HG03135 (cell line): ENCODE measurements around the gene VWA3A.
"Not testable (repeated sequence)": the region's sequence is repeated elsewhere in the genome, so short reads cannot be mapped to it uniquely, and the experiment has no call there.

Source experiments
- ATAC-seq: cut with Tn5 transposase; IDR thresholded peaks from one replicate; pipeline ENCODE4 v1.9.1; 2021; ENCODE audit warnings: mild to moderate bottlenecking, moderate library complexity; ENCODE audit not compliant: unreplicated experiment

VWA3A gene, protein sequence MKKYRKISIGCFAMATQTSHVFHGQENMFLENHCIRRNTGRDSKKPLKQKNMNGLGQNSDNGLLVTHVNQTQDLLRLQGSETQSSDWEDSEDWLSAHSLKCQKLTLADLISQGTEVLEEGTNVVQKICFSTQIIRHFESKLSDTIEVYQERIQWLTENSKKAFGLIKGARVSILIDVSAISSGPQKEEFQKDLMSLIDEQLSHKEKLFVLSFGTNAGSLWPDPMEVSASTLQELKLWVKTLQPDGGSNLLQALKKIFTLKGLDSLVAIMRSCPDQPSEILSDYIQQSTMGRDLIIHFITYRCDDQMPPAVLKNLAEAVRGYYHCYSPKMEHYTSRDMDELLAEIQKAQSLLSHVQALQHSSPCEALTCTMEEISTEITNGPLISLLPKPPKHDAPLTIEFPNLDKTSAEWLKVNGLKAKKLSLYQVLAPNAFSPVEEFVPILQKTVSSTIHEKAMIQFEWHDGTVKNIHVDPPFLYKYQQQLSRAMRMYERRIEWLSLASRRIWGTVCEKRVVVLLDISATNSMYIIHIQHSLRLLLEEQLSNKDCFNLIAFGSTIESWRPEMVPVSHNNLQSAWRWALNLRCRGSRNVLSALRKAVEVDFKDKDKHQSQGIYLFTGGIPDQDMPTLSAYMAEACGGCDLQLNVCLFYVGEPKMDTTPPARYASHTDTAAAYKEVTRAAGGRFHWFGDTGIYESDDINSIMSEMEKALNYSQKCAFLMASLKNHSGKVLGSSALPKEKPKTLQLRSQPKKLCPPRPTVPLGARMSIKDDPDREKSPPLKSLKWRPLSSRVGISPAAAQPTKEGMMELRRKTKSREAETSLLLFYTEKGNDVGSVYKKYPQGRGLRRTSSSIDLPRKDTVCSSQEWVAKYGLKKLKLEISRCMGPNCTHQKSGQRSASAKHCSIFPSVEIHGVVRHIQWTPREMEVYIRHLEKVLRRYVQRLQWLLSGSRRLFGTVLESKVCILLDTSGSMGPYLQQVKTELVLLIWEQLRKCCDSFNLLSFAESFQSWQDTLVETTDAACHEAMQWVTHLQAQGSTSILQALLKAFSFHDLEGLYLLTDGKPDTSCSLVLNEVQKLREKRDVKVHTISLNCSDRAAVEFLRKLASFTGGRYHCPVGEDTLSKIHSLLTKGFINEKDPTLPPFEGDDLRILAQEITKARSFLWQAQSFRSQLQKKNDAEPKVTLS

DNA sequence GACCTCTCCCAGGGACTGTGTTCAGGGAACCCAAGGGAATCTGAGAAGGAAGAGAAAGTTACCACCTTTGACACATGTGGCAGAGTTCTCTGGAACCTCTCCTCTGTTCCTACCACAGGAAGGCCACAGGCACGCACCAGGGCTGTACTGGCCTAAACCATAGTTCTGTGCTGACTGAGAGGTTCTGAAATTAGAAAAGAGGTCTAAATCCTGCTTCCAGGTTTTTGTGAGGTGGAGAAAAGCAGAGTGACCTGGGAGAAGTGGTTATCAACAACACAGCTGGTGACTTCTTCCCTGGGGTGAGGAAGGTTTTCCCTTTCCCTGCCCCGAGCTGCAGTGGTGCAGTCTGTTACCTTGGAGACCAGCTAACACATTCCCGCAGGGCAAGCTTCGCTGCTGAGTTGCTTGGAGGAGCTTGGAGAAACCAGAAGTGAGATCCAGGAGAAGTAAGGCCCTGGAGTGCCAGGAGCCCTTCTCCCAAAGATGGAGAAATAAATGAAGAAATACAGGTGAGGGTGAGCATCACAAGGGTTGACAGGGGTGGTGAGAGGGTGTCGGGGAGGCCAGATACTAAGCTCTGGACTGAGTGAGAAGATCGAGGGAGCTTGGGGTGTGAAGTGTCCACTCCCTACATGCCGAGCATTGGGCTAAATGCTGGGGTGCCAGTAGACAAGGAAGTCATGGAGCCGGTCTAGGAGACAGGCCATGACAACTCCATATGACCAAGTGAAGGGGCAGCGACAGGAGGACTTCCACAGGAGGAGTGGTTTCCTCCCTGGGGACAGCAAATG, at the start of gene VWA3A:
Gene VWA3A, plus strand, starts transcription at position 399 of the 791 bp plus-strand sequence. Its CDS starts 97 bp downstream, at position 496.
- no peak for ATAC-seq

DNA sequence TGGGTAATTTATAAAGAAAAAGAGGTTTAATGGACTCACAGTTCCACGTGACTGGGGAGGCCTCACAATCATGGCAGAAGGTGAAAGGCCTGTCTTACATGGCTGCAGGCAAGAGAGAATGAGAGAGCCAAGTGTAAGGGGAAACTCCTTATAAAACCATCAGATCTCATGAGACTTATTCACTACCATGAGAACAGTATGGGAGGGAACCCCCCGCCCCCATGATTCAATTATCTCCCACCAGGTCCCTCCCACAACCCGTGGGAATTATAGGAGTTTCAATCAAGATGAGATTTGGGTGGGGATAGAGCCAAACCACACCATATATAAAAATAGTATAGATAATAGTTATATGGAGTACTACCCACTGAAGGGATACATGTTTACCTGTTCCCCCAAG, 48.5 kb upstream of the VWA3A start:
- not testable (repeated sequence) for ATAC-seq

DNA sequence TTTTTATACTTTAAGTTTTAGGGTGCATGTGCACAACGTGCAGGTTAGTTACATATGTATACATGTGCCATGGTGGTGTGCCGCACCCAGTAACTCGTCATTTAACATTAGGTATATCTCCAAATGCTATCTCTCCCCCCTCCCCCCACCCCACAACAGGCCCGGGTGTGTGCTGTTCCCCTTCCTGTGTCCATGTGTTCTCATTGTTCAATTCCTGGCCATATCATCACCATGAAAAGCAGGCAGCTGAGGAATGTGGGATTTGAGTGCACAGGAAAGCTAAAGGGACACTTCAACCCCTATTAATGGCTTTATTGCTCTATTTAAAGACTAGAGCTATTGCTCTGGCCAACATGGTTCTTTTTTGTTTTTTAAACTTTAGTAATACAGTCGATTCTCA, 46.5 kb upstream of the VWA3A start:
- not testable (repeated sequence) for ATAC-seq

DNA sequence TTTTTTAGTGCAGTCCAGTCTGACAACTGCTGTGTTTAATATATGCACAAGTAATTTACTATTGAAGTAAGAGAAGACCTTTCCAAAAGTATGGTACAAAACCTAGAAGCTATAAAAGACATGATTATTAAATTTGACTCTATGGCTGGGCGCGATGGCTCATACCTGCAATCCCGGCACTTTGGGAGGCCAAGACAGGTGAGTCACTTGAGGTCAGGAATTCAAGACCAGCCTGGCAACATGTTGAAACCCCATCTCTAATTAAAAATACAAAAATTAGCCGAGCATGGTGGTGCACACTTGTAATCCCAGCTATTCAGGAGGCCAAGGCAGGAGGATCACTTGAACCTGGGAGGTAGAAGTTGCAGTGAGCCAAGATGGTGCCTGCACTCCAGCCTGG, 41.4 kb upstream of the VWA3A start:
- no peak for ATAC-seq

DNA sequence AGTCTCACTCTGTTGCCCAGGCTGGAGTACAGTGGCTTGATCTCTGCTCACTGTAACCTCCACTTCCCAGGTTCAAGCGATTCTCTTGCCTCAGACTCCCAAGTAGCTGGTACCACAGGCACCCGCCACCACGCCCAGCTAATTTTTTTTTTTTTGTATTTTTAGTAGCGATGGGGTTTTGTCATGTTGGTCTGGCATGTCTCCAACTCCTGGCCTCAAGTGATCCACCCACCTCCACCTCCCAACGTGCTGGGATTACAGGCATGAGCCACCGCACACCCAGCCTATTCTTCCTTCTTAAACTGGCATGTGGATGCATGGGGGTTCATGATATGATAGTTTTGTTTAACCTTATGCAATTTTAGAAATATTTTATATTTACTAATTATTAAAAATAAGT, 39.4 kb upstream of the VWA3A start:
- ATAC-seq: no peak

DNA sequence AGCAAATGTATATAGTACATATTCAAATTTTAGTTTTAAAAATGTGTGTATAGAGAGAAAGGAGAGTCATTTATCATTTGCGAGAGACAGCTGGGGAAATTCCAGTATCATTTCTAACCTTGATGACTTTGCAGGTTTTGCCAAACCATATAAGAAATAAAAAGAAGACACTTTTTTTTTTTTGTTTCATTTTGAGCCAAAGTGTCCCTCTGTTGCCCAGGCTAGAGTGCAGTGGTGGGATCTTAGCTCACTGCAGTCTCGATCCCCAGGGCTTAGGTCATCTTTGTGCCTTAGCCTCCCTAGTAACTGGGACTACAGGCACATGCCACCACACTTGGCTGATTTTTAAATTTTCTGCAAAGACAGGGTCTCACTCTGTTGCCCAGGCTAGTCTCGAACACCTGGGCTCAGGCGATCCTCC, 38.4 kb upstream of the VWA3A start:
- ATAC-seq: no peak

DNA sequence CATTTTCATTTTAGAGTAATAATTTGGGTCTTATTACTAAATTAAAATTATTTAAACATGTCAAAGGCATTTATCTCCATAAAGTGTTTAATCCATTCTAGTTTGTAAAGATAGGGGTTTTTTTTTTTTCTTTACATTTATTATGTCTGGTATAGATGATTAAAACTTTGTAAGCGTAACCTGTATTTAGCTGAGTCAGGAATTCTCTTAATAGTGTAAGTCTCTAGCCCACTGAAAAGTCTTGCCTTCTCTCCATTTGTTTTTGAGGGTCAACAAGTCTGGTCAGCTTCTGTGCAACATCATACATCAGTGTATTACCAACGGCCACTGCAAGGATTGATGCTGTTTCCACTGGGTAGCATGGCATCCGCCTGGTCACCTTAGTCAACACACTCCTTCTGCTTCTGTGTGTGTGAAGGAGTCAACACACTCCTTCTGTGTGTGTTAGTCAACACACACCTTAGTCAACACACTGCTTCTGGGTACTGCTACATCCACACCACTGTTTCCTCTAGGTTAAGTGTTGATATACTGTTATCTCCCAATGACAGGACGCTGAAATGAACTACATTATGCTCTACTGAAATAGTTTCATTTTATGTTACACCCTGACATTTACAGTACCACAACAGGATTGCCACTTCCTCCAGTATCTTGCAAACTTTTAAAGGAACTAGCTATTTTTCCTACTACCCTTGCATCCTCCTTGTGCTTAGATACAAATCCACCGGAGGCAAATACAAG, 37.3 kb upstream of the VWA3A start:
- ATAC-seq: no peak

DNA sequence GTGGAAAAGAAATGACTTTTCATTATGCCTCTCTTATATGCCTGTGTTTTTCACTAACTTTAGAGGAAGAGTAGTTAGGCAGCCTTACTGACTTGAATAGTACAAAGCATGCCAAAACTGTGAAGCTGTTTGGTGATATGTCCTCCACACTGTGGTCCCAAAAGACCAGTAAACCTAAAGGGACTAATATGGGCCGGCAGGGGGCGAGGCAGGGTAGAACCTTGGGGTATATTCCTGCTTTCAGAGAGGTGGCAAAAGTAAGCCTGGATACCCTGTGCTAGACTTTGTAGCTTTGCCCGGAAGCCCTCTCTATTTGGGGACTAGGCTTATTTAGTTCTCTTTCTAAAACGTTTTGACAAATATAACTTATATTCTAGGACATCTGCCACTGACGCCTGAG, 36.5 kb upstream of the VWA3A start:
- ATAC-seq: no peak

DNA sequence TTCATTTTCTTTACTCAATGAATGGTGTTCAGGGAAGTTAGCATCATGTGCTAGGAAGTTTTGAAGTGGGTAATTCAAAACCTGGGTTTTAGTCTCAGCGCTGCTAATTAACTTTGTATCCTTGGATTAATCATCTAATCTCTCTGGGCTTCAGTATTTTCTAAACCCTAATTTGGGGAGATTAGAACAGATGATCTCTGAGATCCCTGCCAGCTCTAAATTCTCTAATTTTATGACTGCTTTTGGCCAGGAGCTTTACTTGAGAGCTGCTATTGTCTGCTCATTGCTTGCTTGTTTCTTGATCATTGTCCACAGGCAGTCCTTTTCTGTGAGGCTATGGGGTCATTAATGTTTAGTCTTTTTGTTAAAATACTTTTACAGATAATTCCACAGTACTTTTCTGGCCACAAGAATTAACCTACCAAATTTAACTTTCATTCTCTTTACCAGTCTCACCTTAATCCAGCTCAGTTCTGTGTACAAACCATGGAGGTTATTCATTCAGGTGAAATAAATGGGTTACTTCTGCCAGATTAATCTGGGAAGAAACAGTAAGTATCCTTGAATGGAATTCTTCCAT, 28.4 kb upstream of the VWA3A start:
- ATAC-seq: no peak

DNA sequence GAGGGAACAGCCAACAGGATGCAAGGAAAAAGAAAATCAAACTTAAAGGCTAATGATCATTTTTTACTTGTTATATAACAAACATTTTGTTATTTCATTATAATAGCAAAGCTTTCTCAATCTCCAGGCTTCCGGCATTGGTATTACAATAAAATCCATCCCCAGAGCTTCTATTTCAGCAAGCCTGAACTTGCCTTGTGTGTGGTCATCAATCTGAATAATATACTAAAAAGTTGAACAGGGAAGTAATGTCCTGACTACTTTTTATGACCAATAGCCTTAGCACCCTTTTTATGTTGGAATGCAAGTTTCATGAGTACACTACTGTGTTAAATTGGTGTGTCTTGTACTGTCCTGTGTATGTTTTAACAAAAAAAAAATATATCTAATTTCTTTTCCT, 27.1 kb upstream of the VWA3A start:
- ATAC-seq: no peak

DNA sequence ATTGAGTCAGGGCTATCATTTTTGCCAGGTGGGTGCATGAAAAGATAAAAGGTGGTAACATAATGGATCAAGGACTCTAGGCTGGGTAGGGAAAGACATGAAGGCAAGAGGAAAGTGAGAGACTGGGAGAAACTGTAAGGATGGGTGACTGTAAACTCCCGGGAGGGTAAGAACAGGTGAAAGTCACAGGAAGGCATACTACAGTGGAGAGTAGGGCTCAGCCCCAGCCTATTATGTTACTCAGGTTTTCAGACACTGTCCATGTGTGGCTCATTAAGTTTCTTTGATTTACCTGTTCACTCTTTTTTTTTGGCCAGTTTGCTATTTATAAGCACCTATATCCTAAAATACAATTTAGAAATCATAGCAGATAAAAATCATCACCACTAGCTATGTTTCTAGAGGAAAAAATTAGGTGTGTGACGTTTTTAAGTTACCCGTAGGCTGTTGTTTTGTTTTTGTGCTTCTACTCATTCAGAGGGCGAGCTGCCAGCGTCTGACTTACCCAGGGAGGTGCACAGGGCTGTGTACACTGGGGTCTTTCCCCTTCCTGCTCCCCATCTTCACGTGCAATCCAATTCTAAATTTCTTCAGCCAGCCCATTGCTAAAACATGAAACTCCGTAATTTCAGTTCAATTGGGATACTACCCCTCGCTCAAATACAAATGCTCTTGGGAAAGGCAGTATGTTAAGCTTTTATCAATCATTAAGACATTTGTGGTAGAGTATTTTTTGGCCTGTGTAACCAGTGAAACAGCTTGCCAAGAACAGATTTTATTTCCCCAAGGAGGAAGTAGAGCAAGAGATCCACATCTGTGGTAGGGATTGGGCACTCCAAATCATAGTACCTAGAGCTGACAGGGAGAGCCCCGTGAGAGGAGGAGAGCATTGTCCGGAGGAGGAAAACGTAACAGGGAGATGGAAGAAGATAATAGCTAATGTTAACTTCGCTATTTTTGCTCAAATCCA, 21.7 kb upstream of the VWA3A start:
- ATAC-seq: no peak

DNA sequence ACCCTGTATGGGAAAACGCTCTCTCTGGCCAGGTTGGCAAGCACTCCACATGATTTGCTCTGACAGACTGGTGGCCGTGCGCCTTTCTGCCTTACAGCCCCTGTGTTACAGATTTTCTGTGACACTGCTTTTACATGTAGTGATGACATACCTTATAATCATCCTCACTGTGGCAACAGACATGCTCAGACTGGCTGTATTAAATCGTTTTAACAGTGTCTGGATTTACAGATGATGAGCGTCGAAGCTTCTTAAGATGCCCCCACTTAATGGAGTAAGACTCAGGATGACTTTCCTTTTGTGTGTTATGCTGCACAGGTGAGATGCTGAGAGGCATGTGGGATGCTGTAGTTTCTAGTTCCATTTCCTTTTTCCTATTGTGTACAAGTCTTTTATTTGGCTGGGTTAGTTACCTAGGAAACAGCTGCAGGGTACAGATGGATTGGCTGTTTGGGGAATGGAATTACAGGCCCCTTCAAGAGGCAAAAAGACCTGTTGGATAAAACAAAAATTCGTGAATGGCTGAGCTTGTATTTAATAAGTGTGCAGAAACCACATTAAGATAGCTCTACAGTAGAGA, 20.9 kb upstream of the VWA3A start:
- no peak for ATAC-seq

DNA sequence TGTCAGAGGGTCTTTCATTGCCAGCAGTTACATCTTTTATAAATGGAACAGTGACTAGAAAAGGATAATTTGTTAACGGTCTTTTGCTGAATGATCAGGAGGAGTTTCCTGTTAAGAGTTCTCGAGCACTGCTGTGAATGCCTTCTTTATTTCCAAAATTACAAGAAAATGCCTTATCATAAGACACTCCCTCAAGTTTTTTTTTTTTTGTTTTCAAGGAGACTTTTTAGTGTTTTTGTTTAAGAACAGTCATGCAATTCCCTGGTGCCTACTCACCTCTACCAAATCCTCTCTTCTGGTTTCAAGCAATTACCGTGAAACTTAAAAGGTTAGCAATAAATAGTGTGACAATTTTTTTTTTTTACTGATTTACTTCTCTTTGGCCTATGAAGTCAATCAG, 19.0 kb upstream of the VWA3A start:
- no peak for ATAC-seq

DNA sequence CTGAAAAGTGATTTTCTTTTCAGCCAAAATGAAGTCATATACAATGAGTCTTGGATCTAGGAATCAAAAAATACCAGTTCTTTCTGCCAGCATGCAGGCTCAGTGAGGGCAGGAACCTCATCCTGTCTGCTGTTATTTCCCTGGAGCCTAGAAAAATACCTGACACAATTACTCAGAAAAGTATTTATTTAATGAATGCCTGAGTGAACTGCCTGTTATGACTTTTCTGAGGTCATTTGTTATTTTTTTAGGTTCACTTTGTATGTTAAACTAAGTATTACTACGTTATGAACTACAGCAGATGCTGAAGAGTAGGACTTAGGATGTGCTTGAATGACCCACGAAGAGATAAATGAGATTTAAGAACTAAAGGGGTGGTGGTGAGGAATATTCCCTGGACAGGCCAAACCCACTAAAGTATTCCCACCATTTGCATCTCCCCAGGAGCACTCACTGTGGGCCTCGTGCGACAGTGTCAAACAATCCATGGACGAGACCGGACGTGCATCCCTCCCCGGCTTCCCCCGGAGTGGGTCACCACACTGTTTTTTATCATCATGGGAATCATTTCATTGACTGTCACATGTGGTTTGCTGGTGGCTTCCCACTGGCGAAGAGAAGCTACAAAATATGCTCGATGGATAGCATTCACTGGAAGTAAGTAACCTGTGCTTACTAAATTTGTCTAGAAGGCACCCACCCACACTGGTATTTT, 17.1 kb upstream of the VWA3A start:
- no peak for ATAC-seq

DNA sequence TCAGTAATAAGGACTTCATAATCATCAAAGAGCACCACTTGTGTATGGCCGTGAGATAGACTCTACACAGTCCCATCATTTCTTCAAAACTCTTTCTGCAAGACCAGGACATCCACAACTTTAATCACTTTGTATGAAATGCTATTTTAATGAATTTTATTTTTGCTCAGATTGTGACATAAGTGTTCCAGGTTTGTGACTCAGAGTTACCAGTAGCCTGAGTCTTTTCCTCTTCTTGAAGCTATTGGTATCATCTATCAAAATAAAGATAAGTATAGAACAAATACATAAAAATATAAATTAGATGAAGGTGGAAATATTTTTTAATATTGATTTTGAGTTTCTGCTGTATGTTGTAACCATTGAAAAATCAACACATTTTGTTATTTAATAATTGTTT, 16.6 kb upstream of the VWA3A start:
- ATAC-seq: no peak

DNA sequence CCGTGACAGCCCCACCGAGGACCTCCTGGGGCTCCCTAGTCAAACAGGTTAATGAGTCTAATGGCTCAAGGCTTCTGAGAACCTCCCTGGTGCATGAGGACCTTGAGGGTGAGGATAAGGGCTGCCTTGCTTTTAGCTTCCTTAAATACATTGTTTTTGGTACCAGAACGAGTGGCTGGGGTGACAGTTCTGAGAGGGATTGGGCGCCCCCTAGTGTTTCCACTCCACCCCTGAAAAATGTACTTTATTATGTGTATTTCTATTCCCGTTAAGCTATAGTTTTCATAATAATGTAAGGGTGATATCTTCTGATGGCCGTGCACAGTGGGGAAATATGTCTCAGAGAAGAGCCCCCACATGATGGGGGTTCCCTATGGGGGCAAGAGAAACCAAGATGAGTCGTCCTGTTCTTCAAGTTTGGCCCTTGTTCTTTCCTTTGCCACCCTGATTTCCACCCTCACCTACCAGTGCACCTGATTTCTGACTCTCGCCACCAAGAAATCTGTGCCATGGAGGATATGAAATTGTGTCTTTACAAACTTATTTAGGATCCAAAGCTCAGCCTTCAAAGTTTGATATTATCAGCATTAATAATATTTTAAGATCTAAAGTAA, 14.5 kb upstream of the VWA3A start:
- ATAC-seq: no peak

DNA sequence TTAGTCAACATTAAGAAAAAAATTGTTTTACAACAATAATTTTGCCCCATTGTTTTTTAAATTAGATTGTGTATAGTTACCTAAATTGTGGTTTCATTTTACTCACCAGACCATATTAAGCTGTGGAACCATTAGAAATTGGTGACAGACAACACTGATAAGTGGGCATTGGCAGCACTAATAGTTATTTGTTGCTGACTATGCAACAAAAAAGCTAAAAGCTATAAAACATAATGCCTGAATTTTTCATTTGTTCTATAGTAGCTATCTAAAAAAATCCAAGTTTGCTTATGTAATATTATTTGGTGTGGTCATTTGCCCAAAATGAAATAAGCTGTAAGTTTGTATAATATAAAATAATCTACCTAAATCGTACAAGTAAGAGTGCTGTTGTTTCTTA, 13.7 kb upstream of the VWA3A start:
- ATAC-seq: no peak
